Measurements from ENCODE around the gene TMEM120B.

- TF ChIP-seq POLR2AphosphoS5 (IDR thresholded peaks at IDR 0.05; ENCODE audit: low read depth, low read length): no peak
- no peak for TF ChIP-seq POLR2A (IDR thresholded peaks at IDR 0.05; ENCODE audit: low read depth, low read length)
- TF ChIP-seq TAF1 (IDR thresholded peaks at IDR 0.05; ENCODE audit: low read depth, low read length): no peak
These were observed 112.5 kb downstream of the TMEM120B start for GRCh38 chr12:121825041-121825523.
